Measurements from ENCODE around the gene NAB2.

NAB2 gene

GRCh38 chr12:57094208-57095160 is 5.6 kb downstream of the NAB2 start:
- DNase-seq = no peak

GRCh38 chr12:57095440-57095839 is 6.5 kb downstream of the NAB2 start:
- no peak for DNase-seq

- DNase-seq = no peak
These were observed 7.2 kb downstream of the NAB2 start for GRCh38 chr12:57096099-57096572.

- no peak for DNase-seq
These were observed 8.0 kb downstream of the NAB2 start for GRCh38 chr12:57096748-57097553.

GRCh38 chr12:57097554-57097835 is 8.6 kb downstream of the NAB2 start:
- no peak for DNase-seq

- DNase-seq = no peak
These were observed 9.6 kb downstream of the NAB2 start for GRCh38 chr12:57098546-57098945.

GRCh38 chr12:57099047-57099714 is 10.3 kb downstream of the NAB2 start:
- DNase-seq = no peak

GRCh38 chr12:57099766-57100165 is 10.9 kb downstream of the NAB2 start:
- DNase-seq = no peak

- no peak for DNase-seq
These were observed 13.2 kb downstream of the NAB2 start for GRCh38 chr12:57101892-57102695.

GRCh38 chr12:57103856-57104255 is 14.9 kb downstream of the NAB2 start:
- DNase-seq = no peak

GRCh38 chr12:57104292-57104910 is 15.5 kb downstream of the NAB2 start:
- no peak for DNase-seq

GRCh38 chr12:57105011-57105753 is 16.3 kb downstream of the NAB2 start:
- no peak for DNase-seq

GRCh38 chr12:57106021-57106708 is 17.3 kb downstream of the NAB2 start:
- DNase-seq = no peak

GRCh38 chr12:57107456-57108155 is 18.7 kb downstream of the NAB2 start:
- DNase-seq = no peak

GRCh38 chr12:57109207-57110103 is 20.5 kb downstream of the NAB2 start:
- DNase-seq = no peak

GRCh38 chr12:57110104-57111030 is 21.5 kb downstream of the NAB2 start:
- DNase-seq = peak in 2 of 14 donors; percentile 30 to 38

- peak in 10 of 14 donors; percentile 33 to 71 (median 60) for DNase-seq
These were observed 22.3 kb downstream of the NAB2 start, which contains the start of gene STAT6 for GRCh38 chr12:57111031-57111734. Gene STAT6 (minus strand): TSS chr12:57111362. CDS start chr12:57108278, 3,084 bp downstream.
